ENCODE data around the gene NOXO1. TPM values are rescaled to one million over a fixed set of nuclear protein-coding genes. Genes with fewer than 3 reads are reported as not detected.

The NOXO1 gene
- total and polyA plus RNA-seq, 12 donors, result 0.28 to 3.3 (median 0.53) TPM; not detected in 7

DNA sequence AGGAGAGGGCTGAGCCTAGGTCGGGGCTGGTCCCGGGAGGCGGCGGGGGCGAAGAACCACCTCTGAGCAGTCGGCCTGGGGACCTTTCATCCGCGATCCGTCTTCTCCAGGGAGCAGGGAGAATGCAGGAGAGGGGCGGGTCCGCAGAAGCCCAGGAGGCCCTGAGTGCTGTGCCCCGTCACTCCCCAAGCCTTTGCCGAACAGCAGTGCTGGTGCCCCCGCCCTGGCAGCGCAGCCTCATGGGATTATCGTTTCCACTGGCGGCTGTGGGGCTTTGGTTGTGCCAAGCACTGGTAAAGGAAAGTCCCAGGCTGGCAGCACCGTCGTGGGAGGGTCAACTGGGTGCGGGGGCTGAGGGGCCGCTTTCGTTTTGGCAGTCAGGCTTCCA, 8.8 kb downstream of the NOXO1 start:
- no peak for TF ChIP-seq POLR2A (IDR thresholded peaks at IDR 0.05)
- no peaks in the 10 kb centered on the region for H3K27me3 ChIP-seq
- peaks cover 7 to 21% of the 10 kb centered on the region in 2 donors for H3K4me1 ChIP-seq (replicated peaks in 1 of 2)
- peaks cover 0 to 35% of the 10 kb centered on the region in 2 donors for H3K36me3 ChIP-seq (replicated peaks in 1 of 2)
- no peaks in the 10 kb centered on the region for H3K9me3 ChIP-seq (replicated peaks in 1 of 3)
- intact Hi-C loops (cut with DNase I), result no loop called here
- 2 to 17% (median 3%) methylated on average over 5 to 22 of the region's 22 CpGs for WGBS, 4 donors
- H3K27ac ChIP-seq, result peak overlapping the region in 1 of 5 donors; percentile 79
- H3K4me3 ChIP-seq, result peak overlapping the region; percentile 74 to 100 (median 93)
- DNase-seq, result peak in 1 of 7 donors; percentile 27

DNA sequence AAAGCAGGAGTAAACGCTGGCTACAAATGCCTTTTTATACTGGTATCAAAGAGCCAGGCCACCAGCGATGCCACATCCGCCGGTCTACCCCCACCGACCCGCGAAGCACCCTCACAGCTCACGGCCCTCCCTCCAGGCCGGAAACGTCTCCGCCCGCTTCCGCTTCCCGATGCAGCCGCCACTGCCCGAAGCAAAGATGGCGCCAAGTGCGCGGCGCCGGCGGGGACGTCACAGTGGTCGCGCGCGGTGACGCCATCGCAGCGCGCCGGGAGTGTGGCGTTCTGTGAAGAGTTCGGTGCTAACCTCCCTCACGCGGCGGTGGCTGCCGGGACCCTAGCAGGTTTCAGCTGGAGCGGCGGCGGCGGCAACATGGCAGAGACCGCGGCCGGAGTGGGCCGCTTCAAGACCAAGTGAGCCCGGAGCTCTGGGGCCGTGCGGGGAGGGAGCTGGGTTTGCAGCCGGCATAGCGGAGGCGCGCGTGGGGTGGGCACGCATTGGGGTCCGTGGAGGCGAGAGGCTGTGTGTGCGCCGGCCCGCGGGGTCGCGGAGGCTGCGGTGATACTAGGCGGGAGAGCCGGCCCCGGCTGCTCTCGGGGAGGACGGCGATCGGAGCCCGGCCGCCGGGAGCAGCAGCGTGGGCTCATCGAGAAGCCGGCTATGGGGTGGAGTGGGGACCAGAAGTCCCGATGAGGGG, 9.3 kb downstream of the NOXO1 start, which contains the start of gene TBL3:
TSS of gene TBL3 (plus strand) at position 258 of the 694 bp plus-strand sequence. CDS start at position 370, 112 bp downstream.
- Histone ChIP-seq H3K27me3 (no peaks in the 10 kb centered on the region), H3K27ac (peak within 1 kb of the TSS; percentile 16 to 96 (median 79)), H3K9me3 (replicated peaks in 1 of 3) (no peaks in the 10 kb centered on the region), H3K4me1 (replicated peaks in 1 of 2) (peaks cover 7 to 21% of the 10 kb centered on the region in 2 donors), H3K4me3 (peak within 1 kb of the TSS; percentile 74 to 100 (median 93)), H3K36me3 (replicated peaks in 1 of 2) (peaks cover 0 to 30% of the 10 kb centered on the region in 2 donors)
- DNase-seq, result peak; percentile 92 to 96 (median 94)
- 0% methylated on average over 1 to 78 of the region's 78 CpGs for WGBS, 4 donors
- TF ChIP-seq POLR2A (IDR thresholded peaks at IDR 0.05), result peak; percentile 84 to 89
- TF ChIP-seq CTCF (IDR thresholded peaks at IDR 0.05), result no peak
- intact Hi-C loops (cut with DNase I), result no loop called here

- intact Hi-C loops (cut with DNase I), result no loop called here
- Histone ChIP-seq H3K9me3 (replicated peaks in 1 of 3) (no peaks in the 10 kb centered on the region), H3K27me3 (no peaks in the 10 kb centered on the region), H3K27ac (no peak overlapping the region), H3K4me3 (no peak overlapping the region), H3K36me3 (replicated peaks in 1 of 2) (peaks cover 0 to under 1% of the 10 kb centered on the region in 2 donors), H3K4me1 (replicated peaks in 1 of 2) (peaks cover 15 to 34% of the 10 kb centered on the region in 2 donors)
- no peak for DNase-seq
- TF ChIP-seq CTCF (IDR thresholded peaks at IDR 0.05) (no peak), POLR2A (IDR thresholded peaks at IDR 0.05) (no peak)
- 78 to 89% (median 87%) methylated on average over 10 to 41 of the region's 41 CpGs for WGBS, 4 donors
These were observed 12.9 kb downstream of the NOXO1 start for GRCh38 chr16:1968146-1968953.

GRCh38 chr16:1966460-1966859, 14.8 kb downstream of the NOXO1 start, which contains the start of gene RNF151:
TSS of gene RNF151 (plus strand) at chr16:1966856. CDS start at chr16:1966882, 26 bp downstream.
- Histone ChIP-seq H3K4me3 (peak within 1 kb of the TSS in 1 of 4 donors; percentile 90), H3K27me3 (no peaks in the 10 kb centered on the region), H3K36me3 (replicated peaks in 1 of 2) (peaks cover 0 to 19% of the 10 kb centered on the region in 2 donors), H3K27ac (peak within 1 kb of the TSS in 2 of 5 donors; percentile 95 to 96), H3K9me3 (replicated peaks in 1 of 3) (no peaks in the 10 kb centered on the region), H3K4me1 (replicated peaks in 1 of 2) (peaks cover 10 to 29% of the 10 kb centered on the region in 2 donors)
- intact Hi-C loops (cut with DNase I), result no loop called here
- no peak for TF ChIP-seq POLR2A (IDR thresholded peaks at IDR 0.05)
- TF ChIP-seq CTCF (IDR thresholded peaks at IDR 0.05), result no peak
- no peak for DNase-seq
- WGBS, 4 donors, result 94 to 96% (median 95%) methylated on average over 3 to 6 of the region's 6 CpGs

Data from adrenal gland (tissue), 12 donors.